HPDE6-E6E7 (cell line): ENCODE results near the gene USP3.

Source experiments
- DNase-seq: peaks from one replicate; pipeline ENCODE4 v3.0.0; 2011; ENCODE audit warnings: missing footprints; ENCODE audit errors: extremely low spot score

The USP3 gene

DNA sequence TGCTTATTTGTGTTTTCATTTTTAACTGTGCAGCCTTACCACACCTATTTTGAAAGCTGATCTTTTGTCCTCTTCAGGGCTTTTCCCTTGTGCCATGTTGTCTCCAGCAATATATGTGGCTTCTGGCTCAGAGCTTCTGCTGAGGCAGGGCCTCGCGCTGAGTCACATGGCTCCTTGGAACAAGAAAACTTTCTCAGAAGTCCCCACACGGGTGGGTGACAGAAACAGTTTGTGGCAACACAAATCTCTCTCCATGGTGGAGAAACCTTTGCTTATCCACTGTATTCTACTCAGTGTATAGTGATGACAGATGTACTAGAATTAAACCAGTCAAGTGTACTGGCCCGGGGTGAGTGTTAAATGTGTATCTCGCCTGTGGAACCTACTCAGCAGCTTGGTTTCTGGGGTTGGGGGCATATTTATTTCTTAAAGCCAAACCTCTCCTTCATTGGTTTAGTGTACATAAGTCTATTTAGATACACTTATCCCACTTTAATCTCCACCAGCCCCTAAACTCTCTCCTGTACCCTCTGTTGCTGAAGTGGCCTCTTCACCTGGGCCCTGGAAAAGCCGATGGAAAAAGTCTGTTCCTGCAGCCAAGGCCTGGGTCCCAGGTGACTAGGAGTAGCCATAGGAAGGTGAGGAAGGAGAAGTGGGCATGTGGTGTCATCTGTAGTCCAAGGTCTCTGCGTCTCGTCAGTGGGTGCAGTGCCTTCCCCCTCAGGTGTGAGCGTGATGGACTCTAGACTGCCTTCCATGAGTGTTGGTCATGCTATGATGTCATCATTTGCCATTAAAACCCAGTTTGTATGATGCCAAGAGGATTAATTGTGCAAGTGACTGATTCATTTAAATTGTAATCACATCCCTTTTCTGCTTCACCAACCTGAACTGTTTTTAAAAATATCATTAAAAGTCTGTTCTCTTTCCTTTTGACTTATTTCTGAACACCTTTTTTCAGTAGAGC, 89.6 kb downstream of the USP3 start:
- DNase-seq: no peak

DNA sequence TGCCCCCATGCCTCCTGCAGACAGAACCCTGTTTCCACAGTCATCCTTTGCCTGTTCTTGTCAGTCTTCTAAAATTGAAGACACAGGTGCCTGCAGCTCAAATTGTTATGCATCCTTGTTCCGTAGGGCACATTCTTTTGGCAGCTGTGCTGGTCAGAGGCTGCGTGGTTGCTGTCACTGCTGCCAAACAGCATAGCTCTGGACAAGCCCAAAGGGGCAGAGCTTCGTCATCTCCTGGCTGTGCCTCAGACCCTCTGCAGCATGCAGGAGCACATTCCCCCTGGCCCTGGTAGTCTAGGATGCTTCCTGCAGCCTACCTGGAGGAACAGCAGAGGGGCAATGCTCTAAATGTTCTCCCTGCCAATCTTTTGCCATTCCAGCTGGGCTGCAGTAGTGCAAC, 90.7 kb downstream of the USP3 start:
- no peak for DNase-seq

DNA sequence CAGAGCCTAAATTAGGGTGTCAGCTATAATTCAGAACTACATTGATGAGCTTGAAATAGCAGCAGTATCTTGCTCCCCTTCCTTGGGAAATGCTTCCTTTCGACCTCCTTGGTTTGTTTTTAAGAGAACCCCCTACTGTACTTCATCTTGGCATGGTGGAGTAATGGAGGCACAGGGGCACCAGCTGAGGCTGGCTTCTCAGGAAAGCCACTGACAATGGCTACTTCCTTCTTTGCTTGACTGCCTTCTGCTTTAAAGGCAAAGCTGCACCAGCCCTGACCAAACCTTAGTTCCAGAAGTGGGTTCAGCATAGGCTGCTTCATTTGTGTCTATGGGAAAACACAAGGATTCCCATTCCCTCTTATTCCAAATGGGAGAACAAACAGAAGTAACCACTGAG, 91.3 kb downstream of the USP3 start:
- no peak for DNase-seq

DNA sequence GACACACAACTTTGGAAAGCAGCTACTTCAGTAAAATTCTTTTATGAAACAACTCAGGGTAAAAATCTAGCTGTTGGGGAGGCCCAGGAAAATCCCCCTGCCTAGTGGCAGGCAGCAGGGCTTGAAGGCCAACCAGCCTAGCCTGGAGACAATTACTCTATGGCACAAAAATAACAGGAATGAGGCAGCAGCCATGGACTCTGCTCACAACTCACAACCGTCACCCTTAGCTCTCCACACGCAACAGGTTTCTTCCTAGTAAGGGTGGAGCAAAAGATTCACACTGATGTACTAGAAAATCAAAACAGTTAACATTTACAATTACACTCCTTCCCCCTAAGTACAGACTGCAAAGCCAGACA, 92.3 kb downstream of the USP3 start:
- DNase-seq: no peak

DNA sequence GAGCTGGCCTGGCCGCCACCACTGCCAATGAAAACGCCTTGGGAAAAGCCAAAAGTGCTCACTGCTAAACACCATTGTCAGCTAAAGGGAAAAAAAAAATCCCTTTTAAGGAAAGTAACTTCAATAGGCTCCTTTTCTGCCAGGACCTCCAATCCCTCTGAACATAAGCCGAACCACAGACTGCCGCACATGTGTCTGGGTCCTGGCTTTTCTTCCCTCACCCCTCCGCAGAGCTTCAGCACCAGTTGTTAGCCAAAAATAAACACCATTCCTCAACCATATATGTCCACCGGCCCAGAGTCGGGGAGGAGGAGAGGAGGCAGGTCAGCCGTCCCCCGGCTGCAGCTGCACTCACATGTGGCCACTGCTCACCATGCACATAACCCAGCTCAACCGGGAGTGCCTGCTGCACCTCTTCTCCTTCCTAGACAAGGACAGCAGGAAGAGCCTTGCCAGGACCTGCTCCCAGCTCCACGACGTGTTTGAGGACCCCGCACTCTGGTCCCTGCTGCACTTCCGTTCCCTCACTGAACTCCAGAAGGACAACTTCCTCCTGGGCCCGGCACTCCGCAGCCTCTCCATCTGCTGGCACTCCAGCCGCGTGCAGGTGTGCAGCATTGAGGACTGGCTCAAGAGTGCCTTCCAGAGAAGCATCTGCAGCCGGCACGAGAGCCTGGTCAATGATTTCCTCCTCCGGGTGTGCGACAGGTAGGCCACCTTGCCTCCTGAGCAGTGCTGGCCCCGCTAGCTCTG, 92.8 kb downstream of the USP3 start, which contains the start of gene FBXL22:
FBXL22 (plus strand) TSS at position 350 of the 753 bp plus-strand sequence; CDS start at position 356, 6 bp downstream.
- no peak for DNase-seq

DNA sequence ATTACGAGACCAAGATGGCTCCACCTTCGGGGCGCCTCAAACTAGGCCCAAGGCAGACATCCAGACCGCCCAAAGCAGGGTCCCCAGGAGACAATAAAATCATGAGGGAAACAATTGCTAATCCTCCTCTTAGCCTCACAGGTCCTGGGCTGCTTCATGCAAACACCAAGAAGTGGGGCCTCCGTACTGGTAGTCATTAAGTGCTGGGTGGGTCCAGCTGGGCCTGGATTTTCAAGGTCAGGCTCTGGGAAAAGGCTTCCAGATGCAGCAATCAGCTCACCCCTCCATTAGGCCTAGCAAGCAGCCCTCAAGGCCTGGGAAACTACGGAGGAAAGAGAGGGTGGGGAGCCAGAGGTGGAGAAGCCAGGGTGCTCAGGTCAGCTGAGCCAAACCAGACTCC, 93.4 kb downstream of the USP3 start:
- no peak for DNase-seq

DNA sequence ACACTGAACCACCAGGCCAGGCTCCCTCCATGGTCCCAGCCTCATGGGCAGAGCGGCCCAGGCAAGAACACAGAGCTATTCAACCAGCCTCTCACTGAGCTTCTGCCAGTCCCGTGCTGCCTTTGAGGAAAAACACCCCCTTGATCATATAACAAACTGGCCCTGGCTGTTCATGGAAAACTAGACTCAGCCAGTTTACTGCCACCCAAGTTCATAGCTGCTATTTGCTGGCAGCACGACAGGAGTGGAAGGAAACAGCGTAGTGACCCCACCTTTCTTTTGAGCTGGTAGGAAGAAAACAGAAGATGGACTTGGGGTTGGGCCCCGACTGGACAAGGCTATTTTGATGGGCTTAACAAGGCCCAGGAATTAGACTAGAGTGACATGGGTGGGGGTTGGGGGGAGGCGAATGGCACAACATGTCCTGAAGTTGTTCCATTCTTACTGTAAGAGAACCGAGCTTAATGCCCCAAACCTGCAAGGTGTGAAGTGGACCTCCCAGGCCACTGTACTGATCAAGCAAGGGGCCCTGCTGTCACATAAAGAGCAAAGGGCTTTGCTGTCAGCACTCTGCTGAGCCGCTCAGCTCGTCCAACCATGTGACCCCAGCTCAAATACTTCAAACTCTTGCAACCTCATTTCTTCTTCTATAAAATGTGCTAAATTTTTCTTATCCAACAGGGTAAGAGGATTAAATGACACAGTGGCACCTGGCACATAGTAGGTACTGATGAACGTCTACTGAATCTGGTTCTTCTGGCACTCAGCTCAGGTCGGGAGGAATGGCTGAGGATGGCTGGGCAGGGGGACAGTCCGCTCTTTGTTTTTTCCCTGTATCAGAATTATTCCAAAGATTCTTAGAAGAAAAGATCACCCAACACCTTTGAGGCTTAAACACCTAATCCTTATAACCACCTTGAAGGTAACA, 94.3 kb downstream of the USP3 start:
- no peak for DNase-seq

DNA sequence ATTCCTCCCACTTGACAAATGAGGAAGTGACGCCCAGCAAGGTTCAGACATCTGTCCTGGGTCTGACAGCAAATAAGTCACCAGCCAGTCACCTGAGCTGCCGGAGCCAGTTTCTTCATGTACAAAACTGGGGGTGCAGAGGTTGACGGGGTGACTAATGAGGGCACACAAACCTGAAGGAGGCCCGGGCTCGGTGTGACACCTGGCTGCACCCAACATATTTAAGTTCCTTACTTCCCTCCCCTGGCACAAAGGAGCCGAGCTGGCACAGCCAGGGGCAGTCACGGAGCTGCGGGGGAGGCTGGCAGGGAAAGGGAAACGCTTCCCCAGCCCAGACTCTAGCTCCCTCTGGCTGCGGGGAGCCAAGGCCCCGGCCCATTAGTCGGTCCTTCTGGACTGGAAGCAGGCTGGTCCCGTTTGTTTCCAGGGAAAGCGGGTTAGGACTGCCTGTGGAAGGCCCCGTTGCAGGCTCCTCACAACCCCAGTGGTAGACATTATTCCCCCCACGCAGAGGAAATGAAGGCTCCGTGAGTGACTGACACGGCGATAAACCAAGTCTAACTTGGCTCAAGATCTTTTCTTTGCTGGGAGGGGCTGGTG, 95.1 kb downstream of the USP3 start:
- DNase-seq: peak; percentile 58

DNA sequence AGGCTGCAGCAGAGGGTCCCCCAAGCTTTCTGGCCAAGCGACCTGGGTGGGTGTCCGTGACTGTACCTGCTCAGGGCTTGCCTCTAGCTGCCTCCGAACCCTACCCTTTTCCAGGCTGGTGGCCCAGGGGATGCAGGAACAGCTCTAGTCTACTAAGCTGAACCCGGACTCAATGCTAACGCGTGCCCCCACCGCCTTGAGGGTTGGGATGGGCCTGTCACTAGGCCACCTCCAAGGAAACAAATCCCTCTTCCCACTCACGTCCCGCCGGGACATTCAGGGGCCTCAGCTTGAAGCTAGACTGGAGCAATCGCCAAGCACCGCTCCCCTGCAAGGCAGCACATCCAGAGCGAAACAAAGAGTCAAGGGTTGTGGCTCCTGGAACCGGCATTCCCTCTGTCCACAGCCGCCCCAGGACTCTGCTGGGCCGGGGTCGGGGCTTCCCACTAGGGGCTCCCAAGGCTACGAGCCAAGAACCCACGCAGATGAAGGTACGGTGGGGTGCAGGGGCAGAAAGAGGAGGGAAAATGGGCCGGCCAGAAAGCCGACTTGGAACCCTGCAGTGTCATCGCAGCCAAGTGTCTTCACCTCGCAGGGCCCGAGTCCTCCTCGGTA, 95.7 kb downstream of the USP3 start:
- DNase-seq: no peak

DNA sequence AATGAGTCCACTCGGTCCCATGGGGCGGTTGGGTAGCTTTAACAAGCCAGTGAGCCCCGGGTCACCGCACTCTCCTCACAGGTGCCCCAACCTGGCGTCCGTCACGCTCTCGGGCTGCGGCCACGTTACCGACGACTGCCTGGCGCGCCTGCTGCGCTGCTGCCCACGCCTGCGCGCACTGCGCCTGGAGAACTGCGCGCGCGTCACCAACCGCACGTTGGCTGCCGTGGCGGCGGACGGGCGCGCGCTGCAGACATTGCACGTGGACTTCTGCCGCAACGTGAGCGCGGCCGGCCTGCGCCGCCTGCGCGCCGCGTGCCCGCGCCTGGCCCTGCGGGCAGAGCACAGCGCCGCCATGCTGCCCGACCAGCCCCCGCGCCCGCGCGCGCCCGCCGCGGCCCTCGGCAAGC, 96.2 kb downstream of the USP3 start:
- peak; percentile 73 for DNase-seq

DNA sequence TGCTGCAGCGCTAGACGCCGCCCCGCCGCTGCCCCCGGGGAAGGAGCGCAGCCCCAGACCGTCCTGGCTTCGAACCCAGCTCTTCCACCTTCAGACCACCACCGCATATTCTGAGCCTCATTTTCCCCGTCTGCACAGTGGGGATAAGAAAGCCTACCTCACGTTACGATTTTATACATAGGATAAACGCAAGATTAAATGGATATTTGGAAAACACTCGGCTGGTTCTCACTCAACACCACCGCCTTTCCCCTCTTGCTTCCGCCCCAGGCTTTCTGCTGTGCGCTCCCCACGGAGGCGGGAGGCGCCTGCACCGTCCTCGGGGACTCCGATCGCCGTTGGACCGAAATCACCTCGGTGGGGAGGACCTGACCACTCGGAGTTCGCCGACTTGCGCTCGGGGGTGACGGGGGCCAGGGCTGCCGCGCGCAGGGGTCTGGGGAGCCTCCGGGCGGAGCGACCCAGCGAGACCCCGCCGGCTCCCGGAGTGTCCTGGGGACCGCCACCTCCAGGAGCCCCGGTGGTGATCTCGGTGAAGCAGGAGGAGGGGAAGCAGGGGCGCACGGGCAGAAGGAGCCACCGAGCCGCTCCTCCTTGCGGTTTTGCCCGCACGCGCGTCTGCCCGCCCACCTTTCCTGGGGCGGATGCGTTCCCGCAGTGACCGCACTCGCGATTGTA, 96.8 kb downstream of the USP3 start:
- DNase-seq: no peak

DNA sequence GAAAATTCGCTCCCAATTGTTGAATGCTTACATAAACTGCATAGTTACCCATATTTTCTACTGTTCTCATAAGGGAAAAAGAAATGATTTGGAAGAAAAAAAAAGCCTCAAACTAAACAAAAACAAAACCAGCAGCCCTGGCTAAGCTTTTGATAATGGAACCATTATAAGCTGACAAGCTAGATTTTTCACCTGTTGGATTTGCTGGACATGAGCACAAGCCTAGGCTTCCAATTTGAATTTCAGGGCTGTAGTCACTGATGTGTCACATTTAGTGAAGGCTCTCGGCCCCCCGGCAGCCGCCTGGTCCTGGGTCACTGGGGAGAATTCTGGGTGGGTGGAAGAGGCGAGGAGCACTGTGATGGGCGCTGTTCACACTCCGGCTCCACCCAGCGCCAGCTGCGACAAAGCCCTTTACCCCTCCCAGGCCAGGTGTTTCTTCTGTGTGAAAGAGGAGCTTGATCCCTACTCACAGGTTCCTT, 97.4 kb downstream of the USP3 start:
- DNase-seq: no peak

DNA sequence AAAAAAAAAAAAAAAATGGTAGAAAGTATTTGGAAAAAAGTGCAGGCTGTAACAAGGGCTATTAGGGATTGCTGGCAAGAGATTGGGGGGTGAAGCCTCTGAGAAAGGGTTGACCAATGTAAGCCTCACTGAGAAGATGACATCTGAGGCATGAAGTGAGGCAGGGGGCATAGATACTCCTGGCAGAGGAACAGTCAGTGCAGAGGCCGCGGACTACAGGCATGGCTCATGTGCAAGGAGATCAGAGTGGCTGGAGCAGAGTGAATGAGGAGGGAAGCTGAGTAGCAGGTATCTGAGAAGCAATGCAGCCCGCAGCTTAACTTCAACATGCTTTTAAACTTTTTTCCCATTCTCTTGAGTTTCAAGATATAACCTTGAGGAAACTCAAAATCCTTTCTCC, 98.2 kb downstream of the USP3 start:
- DNase-seq: no peak

DNA sequence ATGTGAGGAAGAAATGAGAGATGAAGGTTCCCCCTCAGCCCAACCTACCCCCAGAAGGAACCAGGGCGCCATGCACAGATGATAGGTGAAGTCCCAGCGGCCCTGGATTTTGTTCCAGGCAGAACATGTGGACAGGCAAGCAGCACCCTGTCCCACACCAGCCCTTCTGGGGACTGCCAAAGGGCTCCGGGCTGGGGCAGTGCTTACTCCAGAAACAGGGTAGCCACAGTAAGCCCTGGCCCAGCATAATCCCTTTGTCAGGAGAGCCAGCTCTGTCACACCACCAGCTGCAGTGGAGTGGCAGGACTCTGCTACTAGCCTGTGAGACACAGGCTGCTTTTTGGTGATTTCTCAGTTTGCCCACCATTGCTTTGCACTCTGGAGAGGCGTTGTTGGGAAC, 99.1 kb downstream of the USP3 start:
- DNase-seq: no peak

DNA sequence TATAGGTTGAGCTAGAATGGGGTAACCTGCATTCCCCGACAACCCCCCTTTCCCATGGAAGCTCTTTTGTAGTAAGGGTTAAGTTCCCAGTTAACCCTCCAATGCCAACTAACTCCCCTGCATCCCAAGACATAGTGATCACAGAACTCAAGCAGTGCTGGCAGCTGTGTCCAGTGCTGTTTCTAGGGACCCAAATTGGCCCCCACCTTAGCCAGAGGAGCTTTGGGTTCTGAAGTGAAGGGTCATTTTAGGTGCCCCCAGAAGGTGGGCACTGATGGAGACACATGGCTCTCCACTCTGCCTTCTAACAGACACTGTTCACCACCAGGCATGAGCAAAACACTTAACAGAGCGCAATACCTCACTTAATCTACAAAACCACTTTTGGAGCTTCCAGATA, 99.9 kb downstream of the USP3 start:
- DNase-seq: no peak

DNA sequence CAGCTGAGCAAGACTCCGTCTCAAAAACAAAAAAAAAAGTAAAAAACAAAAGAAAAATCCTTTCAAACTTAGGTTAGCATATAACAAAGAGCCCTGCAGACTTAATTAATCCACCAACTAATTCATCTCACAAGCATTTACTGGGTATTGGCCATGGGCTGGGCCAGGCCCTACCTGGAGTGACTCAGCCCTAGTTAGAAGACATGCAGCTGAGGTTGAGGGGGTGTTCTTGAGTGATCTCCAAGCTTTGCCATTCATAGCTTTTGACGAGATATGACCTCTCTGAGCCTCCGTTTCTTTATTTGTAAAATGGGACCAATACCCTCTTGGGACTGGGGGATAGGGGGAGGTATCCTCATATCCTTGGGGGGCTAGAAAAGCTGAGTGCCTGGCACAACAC, 100.6 kb downstream of the USP3 start:
- DNase-seq: no peak

DNA sequence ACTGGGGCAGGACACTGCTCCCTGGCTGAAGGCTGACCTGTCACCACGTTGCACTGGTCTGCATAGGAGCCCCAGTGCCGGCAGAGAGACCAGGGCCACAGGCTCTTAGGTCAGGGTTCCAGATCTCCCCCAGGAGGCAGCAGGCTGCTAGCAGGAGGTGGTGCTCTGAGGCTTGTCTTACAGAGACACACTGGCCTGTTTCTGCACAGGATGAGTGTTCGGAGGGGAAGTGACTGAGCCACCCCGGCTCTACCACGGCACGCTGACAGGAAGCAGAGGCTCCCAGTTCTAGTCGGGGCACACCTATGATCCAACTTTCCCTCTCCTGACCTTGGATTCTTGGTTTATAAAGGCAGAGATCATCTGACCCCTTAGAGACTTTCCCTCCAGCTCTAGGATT, 101.4 kb downstream of the USP3 start:
- no peak for DNase-seq

DNA sequence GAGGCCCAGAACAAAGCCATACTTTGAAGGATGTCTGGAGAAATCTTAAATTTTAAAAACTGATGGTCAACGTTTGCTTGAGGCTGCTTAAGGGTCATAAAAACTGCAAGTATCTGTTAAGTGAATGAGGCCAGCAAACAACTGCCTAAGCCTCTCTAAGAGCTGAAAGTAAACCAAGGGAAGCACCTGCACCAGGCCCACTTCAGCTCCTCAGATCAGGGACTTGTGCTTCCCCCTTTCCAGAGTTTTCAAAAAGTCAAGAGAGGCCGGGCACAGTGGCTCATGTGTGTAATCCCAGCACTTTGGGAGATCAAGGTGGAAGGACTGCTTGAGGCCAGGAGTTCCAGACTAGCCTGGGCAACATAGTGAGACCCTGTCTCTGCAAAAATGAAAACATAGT, 101.9 kb downstream of the USP3 start:
- DNase-seq: no peak

DNA sequence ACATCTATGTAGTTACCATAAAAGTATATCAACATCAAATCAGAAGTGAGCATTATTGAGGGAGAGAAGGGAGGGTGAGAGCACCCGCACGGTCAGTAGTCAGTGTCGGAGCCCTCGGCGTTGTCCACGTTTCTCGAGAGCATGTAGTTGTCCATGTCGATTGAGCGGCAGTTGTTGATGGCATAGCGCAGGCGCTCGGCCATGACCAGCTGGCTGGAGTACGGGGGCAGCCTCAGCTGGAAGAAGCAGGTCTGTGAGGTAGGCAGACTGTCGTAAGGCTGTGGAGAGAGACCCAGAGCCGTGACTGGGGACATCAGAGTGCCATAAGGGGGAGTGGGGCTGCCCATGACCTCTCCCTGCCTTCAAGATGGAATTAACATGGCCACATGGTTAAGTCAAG, 104.6 kb downstream of the USP3 start:
- DNase-seq: no peak

DNA sequence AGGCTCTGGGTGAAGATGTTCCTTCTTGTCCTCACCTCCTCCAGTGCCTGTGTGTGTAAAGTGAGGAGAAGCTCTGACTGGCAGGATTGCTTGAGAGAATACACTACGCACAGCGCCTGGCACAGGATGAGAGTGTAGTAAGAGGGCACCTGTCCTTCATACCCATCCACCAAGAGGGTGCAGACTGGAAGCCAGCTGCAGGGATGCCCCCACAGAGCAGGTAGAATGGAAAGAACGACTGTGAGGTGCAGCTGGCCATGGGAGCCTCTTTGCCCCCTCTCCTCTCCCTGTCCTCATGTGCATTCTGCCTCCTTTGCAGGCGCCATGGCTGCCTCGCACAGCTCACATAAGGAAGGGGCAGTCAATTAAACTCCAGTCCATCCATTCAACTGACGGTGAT, 105.1 kb downstream of the USP3 start:
- no peak for DNase-seq
